Measurements from ENCODE around the gene PAQR8. TPM values are rescaled to one million over a fixed set of nuclear protein-coding genes. Genes with fewer than 3 reads are reported as not detected.

Gene PAQR8
- total RNA-seq, 1 experiment from 2014 or later = 3.6 TPM

- ATAC-seq (peak; percentile 43; the same call in 1 of the 2 replicates), DNase-seq (ENCODE audit: low read depth, low spot score) (no peak)
- ChIA-PET CTCF (interaction anchor here (0.6 kb wide), 1 partner anchor 18 kb away, joined by 10 read pairs; no protein-coding TSS in a partner anchor), POLR2A (no interaction called here)
- TF ChIP-seq CTCF (IDR thresholded peaks at IDR 0.05) (no peak), POLR2AphosphoS5 (IDR thresholded peaks at IDR 0.05; ENCODE audit: low read depth, low read length) (no peak), SIN3A (IDR thresholded peaks at IDR 0.05; ENCODE audit: borderline replicate concordance, insufficient read depth, low read depth, low read length) (no peak), TCF7L2 (IDR thresholded peaks at IDR 0.05; ENCODE audit: low read depth, low read length) (no peak), REST (IDR thresholded peaks at IDR 0.05; ENCODE audit: insufficient read depth in 1 of 2, low read depth in 2 of 2, low read length in 1 of 2) (no peak)
- Histone ChIP-seq H3K27ac (ENCODE audit: low read length) (peak overlapping the region; percentile 3), H3K4me3 (ENCODE audit: low read depth in 2 of 2, low read length in 2 of 2) (no peak overlapping the region), H3K36me3 (ENCODE audit: control insufficient read depth, insufficient read depth, low read length) (no peaks in the 10 kb centered on the region), H3K27me3 (ENCODE audit: control insufficient read depth, insufficient read depth, low read length) (no peaks in the 10 kb centered on the region), H3K9me3 (ENCODE audit: control insufficient read depth, insufficient read depth, low read depth, low read length) (peaks cover 5% of the 10 kb centered on the region; the same call in 1 of the 2 replicates), H3K4me1 (ENCODE audit: control insufficient read depth, insufficient read depth, low read length) (peaks cover 15% of the 10 kb centered on the region)
- in situ Hi-C loops (cut with HindIII; ENCODE audit: low pct_unique_long_range_greater_than_20kb, low sequenced_read_pairs) (no loop called here), intact Hi-C loops (cut with micrococcal nuclease; ENCODE audit: unreplicated experiment) (no loop called here)
- BruUV-seq (replicated peaks) = no TSS peak
Observed at GRCh38 chr6:52389264-52389625, 27.3 kb downstream of the PAQR8 start.

GRCh38 chr6:52389626-52390360 is 27.8 kb downstream of the PAQR8 start:
- BruUV-seq (replicated peaks) = no TSS peak
- CTCF ChIA-PET = interaction anchor here (0.5 to 1.1 kb wide), 3 partner anchors 10 to 18 kb away, joined by 3 to 10 read pairs (median 5); no protein-coding TSS in a partner anchor
- TF ChIP-seq REST (IDR thresholded peaks at IDR 0.05; ENCODE audit: insufficient read depth in 1 of 2, low read depth in 2 of 2, low read length in 1 of 2) (no peak), SIN3A (IDR thresholded peaks at IDR 0.05; ENCODE audit: borderline replicate concordance, insufficient read depth, low read depth, low read length) (no peak), POLR2AphosphoS5 (IDR thresholded peaks at IDR 0.05; ENCODE audit: low read depth, low read length) (no peak), TCF7L2 (IDR thresholded peaks at IDR 0.05; ENCODE audit: low read depth, low read length) (no peak), CTCF (IDR thresholded peaks at IDR 0.05) (no peak)
- ATAC-seq = peak; percentile 75
- in situ Hi-C loops (cut with HindIII; ENCODE audit: low pct_unique_long_range_greater_than_20kb, low sequenced_read_pairs) (no loop called here), intact Hi-C loops (cut with micrococcal nuclease; ENCODE audit: unreplicated experiment) (no loop called here)
- POLR2A ChIA-PET = interaction anchor here (0.5 kb wide), 1 partner anchor 90 kb away, joined by 3 read pairs; no protein-coding TSS in a partner anchor
- DNase-seq (ENCODE audit: low read depth, low spot score) = no peak
- H3K36me3 ChIP-seq (ENCODE audit: control insufficient read depth, insufficient read depth, low read length) = no peaks in the 10 kb centered on the region
- peaks cover 15% of the 10 kb centered on the region for H3K4me1 ChIP-seq (ENCODE audit: control insufficient read depth, insufficient read depth, low read length)
- H3K27ac ChIP-seq (ENCODE audit: low read length) = peak overlapping the region; percentile 81
- peak overlapping the region in 1 of 2 experiments; percentile 19; a peak in 1 of 4 replicates for H3K4me3 ChIP-seq (ENCODE audit: low read depth in 2 of 2, low read length in 2 of 2)
- no peaks in the 10 kb centered on the region for H3K27me3 ChIP-seq (ENCODE audit: control insufficient read depth, insufficient read depth, low read length)
- peaks cover 5% of the 10 kb centered on the region; the same call in 1 of the 2 replicates for H3K9me3 ChIP-seq (ENCODE audit: control insufficient read depth, insufficient read depth, low read depth, low read length)

Data from Panc1 (cell line).